ENCODE results near the gene CNKSR3. TPM values are rescaled to one million over a fixed set of nuclear protein-coding genes. Genes with fewer than 3 reads are reported as not detected.

The CNKSR3 gene
- total RNA-seq, 1 donor = 11.7 TPM

DNA sequence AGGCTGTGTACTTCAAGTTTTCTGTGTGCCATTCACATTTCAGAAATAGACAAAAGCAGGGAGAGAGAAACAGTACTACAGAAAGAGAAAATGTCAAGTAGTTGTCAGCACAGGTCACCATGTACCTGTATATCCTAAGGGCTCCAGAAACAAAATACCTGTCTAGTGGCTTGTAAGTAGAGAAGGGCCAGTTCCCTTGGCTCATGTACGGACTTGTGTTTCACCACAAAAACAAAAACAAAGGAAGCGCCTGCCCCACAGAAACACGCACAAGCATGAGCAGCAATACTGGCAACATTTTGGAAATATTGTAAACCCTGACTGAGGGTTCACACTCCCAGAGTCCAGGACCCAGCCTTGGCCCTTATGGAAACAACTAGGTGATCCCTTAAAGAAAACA, 44.3 kb downstream of the CNKSR3 start:
- TF ChIP-seq, protein P1, sequence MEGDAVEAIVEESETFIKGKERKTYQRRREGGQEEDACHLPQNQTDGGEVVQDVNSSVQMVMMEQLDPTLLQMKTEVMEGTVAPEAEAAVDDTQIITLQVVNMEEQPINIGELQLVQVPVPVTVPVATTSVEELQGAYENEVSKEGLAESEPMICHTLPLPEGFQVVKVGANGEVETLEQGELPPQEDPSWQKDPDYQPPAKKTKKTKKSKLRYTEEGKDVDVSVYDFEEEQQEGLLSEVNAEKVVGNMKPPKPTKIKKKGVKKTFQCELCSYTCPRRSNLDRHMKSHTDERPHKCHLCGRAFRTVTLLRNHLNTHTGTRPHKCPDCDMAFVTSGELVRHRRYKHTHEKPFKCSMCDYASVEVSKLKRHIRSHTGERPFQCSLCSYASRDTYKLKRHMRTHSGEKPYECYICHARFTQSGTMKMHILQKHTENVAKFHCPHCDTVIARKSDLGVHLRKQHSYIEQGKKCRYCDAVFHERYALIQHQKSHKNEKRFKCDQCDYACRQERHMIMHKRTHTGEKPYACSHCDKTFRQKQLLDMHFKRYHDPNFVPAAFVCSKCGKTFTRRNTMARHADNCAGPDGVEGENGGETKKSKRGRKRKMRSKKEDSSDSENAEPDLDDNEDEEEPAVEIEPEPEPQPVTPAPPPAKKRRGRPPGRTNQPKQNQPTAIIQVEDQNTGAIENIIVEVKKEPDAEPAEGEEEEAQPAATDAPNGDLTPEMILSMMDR (IDR thresholded peaks at IDR 0.05; ENCODE audit: insufficient read depth, low read length) = no peak
- H3K4me3 ChIP-seq (ENCODE audit: low read depth, low read length) = no peak overlapping the region
- DNase-seq (ENCODE audit: low read depth) = no peak

- no peak for DNase-seq (ENCODE audit: low read depth)
- H3K4me3 ChIP-seq (ENCODE audit: low read depth, low read length) = no peak overlapping the region
- TF ChIP-seq, protein P1 (IDR thresholded peaks at IDR 0.05; ENCODE audit: insufficient read depth, low read length) = no peak
Observed at GRCh38 chr6:154463573-154464419, 46.7 kb downstream of the CNKSR3 start.

GRCh38 chr6:154462425-154462824, 48.1 kb downstream of the CNKSR3 start:
- no peak for DNase-seq (ENCODE audit: low read depth)
- H3K4me3 ChIP-seq (ENCODE audit: low read depth, low read length) = no peak overlapping the region
- TF ChIP-seq, protein P1 (IDR thresholded peaks at IDR 0.05; ENCODE audit: insufficient read depth, low read length) = no peak

GRCh38 chr6:154461348-154461747, 49.1 kb downstream of the CNKSR3 start:
- H3K4me3 ChIP-seq (ENCODE audit: low read depth, low read length) = no peak overlapping the region
- TF ChIP-seq, protein P1 (IDR thresholded peaks at IDR 0.05; ENCODE audit: insufficient read depth, low read length) = no peak
- DNase-seq (ENCODE audit: low read depth) = no peak

DNA sequence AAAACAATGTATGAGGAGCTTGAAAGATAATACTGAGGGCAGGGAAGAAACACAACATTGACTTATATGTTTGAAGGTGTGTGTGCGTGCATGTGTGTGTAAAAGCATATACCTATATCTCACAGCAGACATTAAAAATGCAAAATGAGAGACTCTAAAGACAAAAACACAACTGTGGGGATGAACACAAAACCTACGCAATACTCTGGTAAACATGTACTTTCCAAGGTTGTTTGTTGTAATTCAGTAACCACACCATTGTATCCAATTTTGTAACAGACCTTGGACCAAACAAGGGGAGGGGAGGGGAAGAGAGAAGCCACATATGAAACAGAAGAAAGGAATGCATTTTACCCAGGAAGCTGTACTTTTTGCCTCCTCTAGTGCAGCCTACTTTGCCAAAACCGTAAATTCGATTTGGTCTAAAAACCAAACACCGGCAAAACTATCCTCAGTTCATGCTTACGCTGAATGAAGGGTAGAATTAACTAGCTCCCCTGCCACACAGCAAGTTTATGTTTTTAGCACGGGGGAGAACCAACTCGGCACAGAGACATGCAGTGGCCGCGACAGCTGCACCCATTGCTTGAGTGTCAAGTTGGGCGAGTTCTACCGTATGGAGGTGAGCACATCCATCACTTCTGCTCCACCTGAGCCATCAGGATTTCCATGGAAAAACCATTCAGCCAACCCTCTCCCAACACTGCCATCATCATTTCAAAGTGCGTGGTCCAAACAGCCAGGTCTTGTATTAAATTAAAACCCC, 50.0 kb downstream of the CNKSR3 start:
- peak; percentile 59 for DNase-seq (ENCODE audit: low read depth)
- no peak overlapping the region for H3K4me3 ChIP-seq (ENCODE audit: low read depth, low read length)
- TF ChIP-seq, protein P1 (IDR thresholded peaks at IDR 0.05; ENCODE audit: insufficient read depth, low read length) = no peak

- DNase-seq (ENCODE audit: low read depth) = no peak
- TF ChIP-seq, protein P1 (IDR thresholded peaks at IDR 0.05; ENCODE audit: insufficient read depth, low read length) = no peak
- H3K4me3 ChIP-seq (ENCODE audit: low read depth, low read length) = no peak overlapping the region
Observed at GRCh38 chr6:154459513-154459912, 51.0 kb downstream of the CNKSR3 start.
